Psoas muscle (tissue), 8 donors: Measurements from ENCODE around the gene MED13L. TPM values are rescaled to one million over a fixed set of nuclear protein-coding genes. Genes with fewer than 3 reads are reported as not detected.

Experiments used
- ATAC-seq, 4 donors: fragments of 200-7000 bp; cut with Tn5 transposase; one replicate each; pipeline ENCODE4 v1.9.1; 2020; ENCODE audit warnings: moderate library complexity in 3 of 4, mild to moderate bottlenecking in 2 of 4
- DNase-seq, 2 donors: peaks; one replicate each; pipeline ENCODE4 v3.0.0-alpha.2; 2020
- H3K27ac ChIP-seq: fragments of 200-600 bp; one replicate; pipeline ENCODE4 v1.8.0; 2022
- H3K27me3 ChIP-seq, 3 donors: fragments of 200-600 bp in 1 of 3; one replicate each; pipeline versions ENCODE4 v1.6.1 to v1.8.0; 2013 to 2022; ENCODE audit warnings: low read length in 2 of 3, mild to moderate bottlenecking in 2 of 3, moderate library complexity in 1 of 3; ENCODE audit not compliant: insufficient read depth in 3 of 3
- H3K36me3 ChIP-seq, 2 donors: fragments of 200-600 bp in 1 of 2; one replicate each; pipeline versions ENCODE4 v1.6.1 to v1.8.0; 2013 to 2022; ENCODE audit warnings: low read depth in 1 of 2, mild to moderate bottlenecking in 1 of 2, moderate library complexity in 1 of 2; ENCODE audit not compliant: insufficient read depth in 1 of 2
- H3K4me1 ChIP-seq: fragments of 200-600 bp; one replicate; pipeline ENCODE4 v1.8.0; 2022
- H3K4me3 ChIP-seq: fragments of 200-600 bp; one replicate; pipeline ENCODE4 v1.8.0; 2022; ENCODE audit warnings: mild to moderate bottlenecking
- H3K9me3 ChIP-seq: fragments of 200-600 bp; one replicate; pipeline ENCODE4 v1.8.0; 2022
- WGBS, 3 donors: extraction: QIAGEN DNeasy Blood & Tissue Kit; methylation state at CpG; one replicate each; pipeline versions ENCODE4 v1.1.6 to v1.1.7; 2013; 5-methylcytosine and 5-hydroxymethylcytosine counted together
- intact Hi-C, 2 donors: fragments of 100-400 bp; cut with DNase I; formaldehyde crosslinking; loops; one replicate each; pipeline versions ENCODE4 v1.11.0 to v1.14.2; 2022
- polyA plus RNA-seq, 3 donors: library from polyadenylated mRNA; stranded (reverse); fragments of 200-250 nt; gene quantifications; one replicate each; pipeline ENCODE4 v1.2.3, GENCODE V29; 2013
- total RNA-seq, 4 donors: library from RNA; stranded (reverse); fragmentation: NEBNext Ultra II Directional in 2 of 4; extraction: Animal tissue kit (Norgen Biotek cat#: 25700) in 2 of 4; gene quantifications; one replicate each; pipeline versions ENCODE4 v1.2.1 to v1.2.4, GENCODE V29; 2021 to 2023
- TF ChIP-seq, protein P1 (sequence below): fragments of 200-600 bp; IDR thresholded peaks from one replicate; pipeline ENCODE4 v1.8.0; 2022; ENCODE audit warnings: antibody characterized with exemption
- donor health status: healthy with polysubstance abuse.
- donor health status: DM: no; HTN: no; CAD: no; lungs with moderate emphysema.
- donor health status: Bipolar disorder and iron deficiency.
- donor health status: healthy.
- donor health status: DM: yes; HTN: yes; CAD: no.
- donor health status: DM: no; HTN: no; CAD: no.
- donor health status: DM: no; HTN: no; CAD: no.
- donor health status: DM: yes; HTN: yes; CAD: no.

MED13L gene
- total and polyA plus RNA-seq, 7 donors, result 8.9 to 90.5 (median 72.5) TPM

DNA sequence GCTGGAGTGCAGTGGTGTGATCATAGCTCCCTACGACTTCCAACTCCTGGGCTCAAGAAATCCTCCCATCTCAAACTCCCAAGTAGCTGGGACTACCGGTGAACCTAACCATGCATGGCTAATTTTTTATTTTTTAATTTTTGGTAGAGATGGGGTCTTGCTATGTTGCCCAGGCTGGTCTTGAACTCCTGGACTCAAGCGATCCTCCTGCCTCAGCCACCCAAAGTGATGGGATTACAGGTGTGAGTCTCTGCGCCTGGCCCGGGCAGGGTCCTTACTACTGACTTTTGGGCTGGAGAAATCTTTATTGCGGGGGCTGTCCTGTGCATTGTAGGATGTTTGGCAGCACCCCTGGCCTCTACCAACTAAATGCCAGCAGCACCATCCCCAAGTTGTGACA lies 44.4 kb upstream of the MED13L start:
- no peak overlapping the region for H3K27ac ChIP-seq
- H3K4me1 ChIP-seq, result peaks cover 20% of the 10 kb centered on the region
- no peaks in the 10 kb centered on the region for H3K9me3 ChIP-seq
- no peaks in the 10 kb centered on the region for H3K36me3 ChIP-seq
- 86 to 97% (median 88%) methylated on average over 6 of the region's 6 CpGs for WGBS, 3 donors
- TF ChIP-seq, protein P1, sequence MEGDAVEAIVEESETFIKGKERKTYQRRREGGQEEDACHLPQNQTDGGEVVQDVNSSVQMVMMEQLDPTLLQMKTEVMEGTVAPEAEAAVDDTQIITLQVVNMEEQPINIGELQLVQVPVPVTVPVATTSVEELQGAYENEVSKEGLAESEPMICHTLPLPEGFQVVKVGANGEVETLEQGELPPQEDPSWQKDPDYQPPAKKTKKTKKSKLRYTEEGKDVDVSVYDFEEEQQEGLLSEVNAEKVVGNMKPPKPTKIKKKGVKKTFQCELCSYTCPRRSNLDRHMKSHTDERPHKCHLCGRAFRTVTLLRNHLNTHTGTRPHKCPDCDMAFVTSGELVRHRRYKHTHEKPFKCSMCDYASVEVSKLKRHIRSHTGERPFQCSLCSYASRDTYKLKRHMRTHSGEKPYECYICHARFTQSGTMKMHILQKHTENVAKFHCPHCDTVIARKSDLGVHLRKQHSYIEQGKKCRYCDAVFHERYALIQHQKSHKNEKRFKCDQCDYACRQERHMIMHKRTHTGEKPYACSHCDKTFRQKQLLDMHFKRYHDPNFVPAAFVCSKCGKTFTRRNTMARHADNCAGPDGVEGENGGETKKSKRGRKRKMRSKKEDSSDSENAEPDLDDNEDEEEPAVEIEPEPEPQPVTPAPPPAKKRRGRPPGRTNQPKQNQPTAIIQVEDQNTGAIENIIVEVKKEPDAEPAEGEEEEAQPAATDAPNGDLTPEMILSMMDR, result no peak
- no peak for ATAC-seq
- no peaks in the 10 kb centered on the region for H3K27me3 ChIP-seq
- DNase-seq, result no peak
- H3K4me3 ChIP-seq, result no peak overlapping the region
- intact Hi-C loops, result no loop called here

DNA sequence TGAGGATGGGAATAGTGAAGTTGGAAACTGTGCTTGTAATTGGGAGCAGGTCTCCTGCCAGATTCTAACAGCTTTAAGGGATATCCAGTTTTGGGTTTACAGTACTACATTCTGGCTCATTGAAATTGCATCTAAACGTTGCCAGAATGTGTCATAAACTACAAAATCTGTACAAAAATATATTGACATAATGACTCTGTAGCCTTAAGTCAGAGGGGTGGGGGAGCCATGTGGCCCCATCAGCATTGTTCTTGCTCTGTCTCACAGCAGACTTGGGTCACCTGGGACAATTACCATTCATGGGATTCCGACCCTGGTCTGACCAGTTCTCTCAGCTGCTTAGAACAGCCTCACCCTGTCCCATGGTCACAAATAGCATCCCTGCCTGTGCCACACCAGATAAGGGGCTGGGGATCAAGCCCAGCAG lies 43.3 kb upstream of the MED13L start:
- Histone ChIP-seq H3K9me3 (no peaks in the 10 kb centered on the region), H3K4me1 (peaks cover 20% of the 10 kb centered on the region), H3K4me3 (no peak overlapping the region), H3K27ac (peak overlapping the region; percentile 92), H3K36me3 (no peaks in the 10 kb centered on the region), H3K27me3 (no peaks in the 10 kb centered on the region)
- 46 to 51% (median 47%) methylated on average over 2 of the region's 2 CpGs for WGBS, 3 donors
- TF ChIP-seq, protein P1, result no peak
- ATAC-seq, result no peak
- no peak for DNase-seq
- intact Hi-C loops, result no loop called here

DNA sequence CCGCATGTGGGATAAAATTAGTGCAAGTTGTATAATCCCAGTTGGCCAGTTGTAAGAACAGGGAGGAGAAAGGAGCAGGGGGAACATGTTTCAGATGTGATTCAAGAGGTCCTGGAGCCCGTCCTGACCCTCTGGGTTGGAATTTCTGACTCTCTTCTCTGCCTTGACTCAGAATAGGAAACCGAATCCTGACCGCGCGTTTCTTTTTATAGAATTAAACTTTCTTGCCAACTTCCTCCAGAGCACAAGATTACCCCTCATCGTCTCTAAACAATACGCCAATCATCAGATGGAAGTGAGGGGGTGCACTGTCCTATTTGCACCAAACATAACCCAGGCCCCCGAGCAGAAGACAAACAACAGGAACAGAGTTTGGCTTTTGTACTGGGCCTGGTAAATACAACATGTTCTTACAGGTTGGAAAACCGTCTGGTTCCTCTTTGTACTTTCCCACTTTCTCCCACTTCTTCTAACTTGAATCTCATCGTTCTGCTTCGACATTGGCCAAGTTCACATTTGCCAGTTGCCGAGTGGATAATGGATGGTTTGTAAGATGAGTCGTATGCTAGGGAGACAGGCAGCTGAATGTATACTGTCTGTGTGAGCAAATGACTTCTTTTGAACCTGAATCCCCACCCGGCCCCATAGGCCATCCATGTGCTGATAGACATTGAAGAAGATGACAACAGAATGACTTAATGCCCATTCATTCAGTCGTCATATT lies 42.6 kb upstream of the MED13L start:
- H3K9me3 ChIP-seq, result no peaks in the 10 kb centered on the region
- DNase-seq (peak; percentile 65 to 83), ATAC-seq (peak; percentile 95 to 96 (median 96))
- H3K4me1 ChIP-seq, result peaks cover 20% of the 10 kb centered on the region
- intact Hi-C loops, result loop anchor here (1.0 to 5.0 kb wide), 2 partner anchors 43 kb away; partner anchors contain the start of gene MED13L (in 2 of the 2)
- no peaks in the 10 kb centered on the region for H3K27me3 ChIP-seq
- TF ChIP-seq, protein P1, result no peak
- no peaks in the 10 kb centered on the region for H3K36me3 ChIP-seq
- WGBS, 3 donors, result 4 to 6% (median 4%) methylated on average over 16 of the region's 16 CpGs
- H3K27ac ChIP-seq, result peak overlapping the region; percentile 92
- H3K4me3 ChIP-seq, result peak overlapping the region; percentile 62

DNA sequence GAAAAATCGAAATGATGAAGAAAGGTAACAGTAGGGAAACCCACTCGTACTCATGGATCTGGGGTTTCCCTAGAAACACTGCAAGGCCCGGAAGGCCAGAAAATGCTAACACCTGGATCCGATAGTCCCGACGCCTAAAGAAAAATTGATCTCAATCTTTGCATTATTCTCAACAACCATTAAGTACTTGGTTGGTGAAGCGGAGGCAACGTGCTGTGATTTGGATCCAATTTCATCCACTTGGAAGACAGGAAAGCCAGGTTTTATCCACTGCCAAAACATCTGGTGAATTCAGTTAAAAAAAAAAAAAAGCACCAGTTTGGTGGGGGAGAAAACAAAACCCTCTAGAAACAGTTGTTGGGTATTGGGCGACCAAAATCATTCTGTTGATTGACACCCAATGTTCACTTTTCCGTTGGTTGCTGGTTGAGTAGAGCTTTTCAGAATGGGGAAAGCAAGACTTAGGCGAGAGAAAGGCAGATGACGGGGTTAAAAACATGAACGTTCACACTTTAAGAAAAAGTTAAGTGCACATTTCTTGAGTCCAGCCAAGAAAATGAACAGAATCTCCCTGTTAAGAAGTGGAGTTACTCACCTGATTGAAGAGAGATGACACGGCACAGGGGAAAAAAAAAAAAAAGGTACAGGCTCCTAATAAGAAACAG lies 41.9 kb upstream of the MED13L start:
- WGBS, 3 donors, result 14 to 29% (median 16%) methylated on average over 14 of the region's 14 CpGs
- TF ChIP-seq, protein P1, result no peak
- intact Hi-C loops, result loop anchor here (1.0 to 5.0 kb wide), 2 partner anchors 42 kb away; partner anchors contain the start of gene MED13L (in 2 of the 2)
- peak overlapping the region; percentile 92 for H3K27ac ChIP-seq
- peak in 1 of 4 donors; percentile 5 for ATAC-seq
- H3K4me1 ChIP-seq, result peaks cover 20% of the 10 kb centered on the region
- no peak for DNase-seq
- H3K36me3 ChIP-seq, result no peaks in the 10 kb centered on the region
- H3K9me3 ChIP-seq, result no peaks in the 10 kb centered on the region
- peak overlapping the region; percentile 62 for H3K4me3 ChIP-seq
- no peaks in the 10 kb centered on the region for H3K27me3 ChIP-seq
